GM18499 (cell line): ENCODE measurements around the gene WAPL.

ENCODE experiments used
- ATAC-seq: cut with Tn5 transposase; IDR thresholded peaks from one replicate; pipeline ENCODE4 v1.9.1; 2021; ENCODE audit warnings: moderate number of reproducible peaks; ENCODE audit not compliant: insufficient read depth, unreplicated experiment

WAPL gene

GRCh38 chr10:86480571-86480970, 41.0 kb downstream of the WAPL start:
- ATAC-seq: no peak

GRCh38 chr10:86472061-86472460, 49.5 kb downstream of the WAPL start:
- ATAC-seq: no peak

- no peak for ATAC-seq
Observed at GRCh38 chr10:86461963-86462804, 59.4 kb downstream of the WAPL start.

- no peak for ATAC-seq
Observed at GRCh38 chr10:86451604-86451960, 70.0 kb downstream of the WAPL start.

- ATAC-seq: no peak
Observed at GRCh38 chr10:86450806-86451603, 70.6 kb downstream of the WAPL start.

GRCh38 chr10:86449926-86450558, 71.5 kb downstream of the WAPL start:
- ATAC-seq: no peak

GRCh38 chr10:86447432-86447831, 74.2 kb downstream of the WAPL start:
- no peak for ATAC-seq

GRCh38 chr10:86446987-86447386, 74.6 kb downstream of the WAPL start:
- no peak for ATAC-seq

- ATAC-seq: no peak
Observed at GRCh38 chr10:86446440-86446839, 75.2 kb downstream of the WAPL start.

GRCh38 chr10:86443936-86444335, 77.7 kb downstream of the WAPL start:
- no peak for ATAC-seq

GRCh38 chr10:86443069-86443468, 78.5 kb downstream of the WAPL start:
- no peak for ATAC-seq

- no peak for ATAC-seq
Observed at GRCh38 chr10:86440874-86441843, 80.4 kb downstream of the WAPL start.

- no peak for ATAC-seq
Observed at GRCh38 chr10:86439544-86439943, 82.0 kb downstream of the WAPL start.

- no peak for ATAC-seq
Observed at GRCh38 chr10:86438091-86438749, 83.4 kb downstream of the WAPL start.

GRCh38 chr10:86437447-86437846, 84.1 kb downstream of the WAPL start:
- no peak for ATAC-seq

GRCh38 chr10:86436963-86437362, 84.6 kb downstream of the WAPL start:
- no peak for ATAC-seq

- no peak for ATAC-seq
Observed at GRCh38 chr10:86434656-86435055, 86.9 kb downstream of the WAPL start.

GRCh38 chr10:86423739-86424138, 97.9 kb downstream of the WAPL start:
- ATAC-seq: no peak

- no peak for ATAC-seq
Observed at GRCh38 chr10:86419101-86419500, 102.5 kb downstream of the WAPL start.
